Anterior cingulate cortex (tissue), 58 donors: ENCODE data around the gene HSD3B7.

Source experiments
- DNase-seq, 58 donors: peaks; one replicate each; lab custom pipeline; 2025; lab: John Stamatoyannopoulos, UW

HSD3B7 gene

DNA sequence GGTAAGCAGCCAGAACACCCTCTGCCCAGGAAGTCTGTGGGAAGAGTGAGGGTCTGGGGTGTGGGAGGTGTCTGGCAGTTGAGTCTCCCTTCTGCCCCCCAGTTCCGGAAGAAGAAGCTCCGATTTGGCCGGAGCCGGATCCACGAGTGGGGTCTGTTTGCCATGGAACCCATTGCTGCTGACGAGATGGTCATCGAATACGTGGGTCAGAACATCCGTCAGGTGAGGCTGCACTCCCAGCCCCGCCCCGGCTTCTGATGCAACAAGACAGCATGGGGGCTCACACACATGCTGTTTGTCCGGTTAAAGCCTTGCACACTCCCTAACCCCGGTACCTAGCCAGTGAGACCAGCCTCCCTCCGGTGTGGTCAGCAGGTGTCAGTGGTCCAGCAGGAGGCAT is 4.0 kb upstream of the HSD3B7 start:
- no peak for DNase-seq

DNA sequence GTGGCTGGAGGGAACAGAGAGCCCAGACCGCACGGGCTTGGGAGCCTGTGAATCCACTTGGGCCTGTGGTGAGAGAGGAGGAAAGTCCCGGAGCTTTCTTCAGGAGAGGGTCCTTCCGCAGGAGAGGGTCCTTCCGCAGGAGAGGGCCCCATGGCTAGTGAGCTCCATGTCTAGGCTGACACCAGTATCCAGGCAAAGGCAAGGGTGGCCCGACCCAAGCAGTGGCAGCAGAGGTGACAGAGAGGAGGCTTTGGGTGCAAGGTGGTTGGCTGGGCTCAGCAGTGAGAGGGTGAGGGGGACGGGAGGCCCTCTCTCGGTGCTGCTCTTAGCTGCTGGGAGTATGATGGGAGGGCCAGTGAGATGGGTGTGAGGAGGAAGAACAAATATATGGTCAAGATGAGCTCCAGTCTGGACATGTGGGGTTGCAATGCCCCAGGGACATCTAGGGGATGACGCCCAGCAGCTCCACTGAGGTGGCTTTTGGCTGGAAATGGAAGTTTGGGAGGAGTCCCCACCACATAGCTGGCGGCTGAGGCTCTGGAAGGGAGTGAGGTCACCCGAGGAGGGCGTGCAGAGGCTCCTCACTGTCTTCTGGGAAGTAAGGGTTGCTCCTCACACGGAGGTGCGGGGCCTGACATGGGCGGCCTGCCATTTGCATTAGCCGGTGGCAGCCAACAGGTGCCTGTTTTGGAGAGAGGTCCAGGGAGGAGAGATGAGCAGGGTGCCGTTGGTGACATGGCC is 2.3 kb upstream of the HSD3B7 start:
- DNase-seq = no peak

DNA sequence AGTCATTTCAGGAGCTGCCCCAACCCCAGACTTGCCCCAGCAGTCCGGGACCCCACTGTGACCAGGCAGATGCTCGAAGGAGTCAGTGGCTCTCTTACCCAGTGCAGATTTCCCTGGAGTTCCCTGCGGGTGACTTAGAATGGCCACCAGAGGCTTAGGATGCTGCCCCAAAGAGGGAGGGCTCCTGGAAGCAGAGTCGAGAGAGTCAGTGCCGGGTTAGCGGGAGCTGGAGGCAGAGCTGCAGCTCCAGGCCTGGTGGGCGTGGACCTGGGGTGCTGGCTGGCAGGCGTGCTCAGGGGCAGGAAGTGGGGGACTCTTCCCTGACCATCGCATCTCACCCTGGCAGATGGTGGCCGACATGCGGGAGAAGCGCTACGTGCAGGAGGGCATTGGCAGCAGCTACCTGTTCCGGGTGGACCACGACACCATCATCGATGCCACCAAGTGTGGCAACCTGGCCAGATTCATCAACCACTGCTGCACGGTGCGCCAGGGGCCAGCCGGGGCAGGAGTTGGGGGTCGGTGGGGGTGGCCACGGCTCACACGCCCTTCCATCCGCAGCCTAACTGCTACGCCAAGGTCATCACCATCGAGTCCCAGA is 1.6 kb upstream of the HSD3B7 start:
- DNase-seq = no peak

DNA sequence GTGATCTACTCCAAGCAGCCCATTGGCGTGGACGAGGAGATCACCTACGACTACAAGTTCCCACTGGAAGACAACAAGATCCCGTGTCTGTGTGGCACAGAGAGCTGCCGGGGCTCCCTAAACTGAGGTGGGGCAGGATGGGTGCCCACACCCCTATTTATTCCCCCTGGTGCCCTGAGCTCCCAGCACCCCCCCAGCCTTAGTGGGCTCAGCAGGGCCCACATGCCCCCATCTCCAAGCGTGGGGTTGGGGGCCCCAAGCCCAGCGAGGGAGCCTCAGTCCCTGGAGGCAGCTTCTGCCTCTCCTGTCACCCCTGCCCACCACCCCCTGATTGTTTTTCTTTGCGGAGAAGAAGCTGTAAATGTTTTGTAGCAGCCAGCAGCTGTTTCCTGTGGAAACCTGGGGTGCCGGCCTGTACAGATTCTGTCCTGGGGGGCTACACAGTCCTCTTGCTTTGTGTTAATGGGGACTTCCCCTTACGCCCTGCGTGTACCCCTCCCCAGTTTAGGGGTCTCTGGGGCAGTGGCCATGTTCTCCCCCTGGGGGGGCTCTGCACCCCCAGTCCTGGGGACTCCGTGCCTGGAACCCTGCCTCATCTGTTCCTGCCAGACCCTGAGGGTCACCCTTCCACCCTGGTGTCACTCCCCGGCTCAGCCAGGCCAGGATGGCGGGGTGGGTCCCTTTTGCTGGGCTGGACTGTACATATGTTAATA is 953 bp upstream of the HSD3B7 start:
- DNase-seq = no peak

DNA sequence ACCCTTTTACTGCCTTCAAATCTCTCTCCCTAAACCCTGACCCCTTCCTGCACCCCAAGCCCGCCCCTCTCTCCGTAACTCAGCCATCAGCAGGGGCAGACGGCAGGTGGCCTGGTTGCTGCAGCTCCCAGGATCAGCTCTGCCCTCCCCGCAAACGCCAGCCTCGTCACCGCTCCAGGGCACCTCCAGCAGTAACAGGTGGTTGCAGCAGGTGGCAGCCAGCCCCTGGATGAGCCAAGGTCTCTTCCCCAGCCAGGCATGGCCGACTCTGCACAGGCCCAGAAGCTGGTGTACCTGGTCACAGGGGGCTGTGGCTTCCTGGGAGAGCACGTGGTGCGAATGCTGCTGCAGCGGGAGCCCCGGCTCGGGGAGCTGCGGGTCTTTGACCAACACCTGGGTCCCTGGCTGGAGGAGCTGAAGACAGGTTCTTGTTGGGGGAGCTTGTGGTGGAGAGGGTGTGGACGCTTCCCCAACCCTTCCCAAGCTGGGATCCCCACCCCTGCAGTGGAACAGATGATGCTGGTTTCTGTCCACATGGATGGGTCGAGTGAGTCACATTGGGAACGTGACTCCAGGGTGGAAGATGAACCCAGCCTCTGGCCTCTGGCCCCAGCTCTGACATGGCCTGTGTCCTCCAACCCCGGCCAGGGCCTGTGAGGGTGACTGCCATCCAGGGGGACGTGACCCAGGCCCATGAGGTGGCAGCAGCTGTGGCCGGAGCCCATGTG is 558 bp downstream of the HSD3B7 start:
- no peak for DNase-seq

DNA sequence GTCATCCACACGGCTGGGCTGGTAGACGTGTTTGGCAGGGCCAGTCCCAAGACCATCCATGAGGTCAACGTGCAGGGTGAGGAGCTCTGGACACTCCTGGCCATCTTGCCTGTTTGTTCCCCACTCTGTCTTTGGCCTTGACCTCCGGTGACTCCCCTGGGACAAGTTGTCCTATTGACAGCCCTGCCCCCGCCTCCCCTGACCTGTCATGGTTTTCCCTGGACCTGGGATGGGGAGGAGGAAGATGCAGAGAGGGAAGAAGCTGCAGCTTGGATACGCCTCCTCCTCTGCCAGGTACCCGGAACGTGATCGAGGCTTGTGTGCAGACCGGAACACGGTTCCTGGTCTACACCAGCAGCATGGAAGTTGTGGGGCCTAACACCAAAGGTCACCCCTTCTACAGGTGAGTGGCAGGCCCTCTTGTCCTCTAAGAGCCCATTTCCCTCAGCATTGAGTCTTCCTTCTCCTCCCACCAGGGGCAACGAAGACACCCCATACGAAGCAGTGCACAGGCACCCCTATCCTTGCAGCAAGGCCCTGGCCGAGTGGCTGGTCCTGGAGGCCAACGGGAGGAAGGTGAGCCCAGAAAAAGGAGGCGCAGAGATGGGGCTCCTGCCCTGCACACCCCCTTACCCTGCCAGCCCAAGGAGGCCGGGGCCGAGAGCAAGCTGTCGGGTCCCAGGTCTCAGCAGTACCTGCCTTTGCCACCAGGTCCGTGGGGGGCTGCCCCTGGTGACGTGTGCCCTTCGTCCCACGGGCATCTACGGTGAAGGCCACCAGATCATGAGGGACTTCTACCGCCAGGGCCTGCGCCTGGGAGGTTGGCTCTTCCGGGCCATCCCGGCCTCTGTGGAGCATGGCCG is 1.4 kb downstream of the HSD3B7 start:
- DNase-seq = no peak

DNA sequence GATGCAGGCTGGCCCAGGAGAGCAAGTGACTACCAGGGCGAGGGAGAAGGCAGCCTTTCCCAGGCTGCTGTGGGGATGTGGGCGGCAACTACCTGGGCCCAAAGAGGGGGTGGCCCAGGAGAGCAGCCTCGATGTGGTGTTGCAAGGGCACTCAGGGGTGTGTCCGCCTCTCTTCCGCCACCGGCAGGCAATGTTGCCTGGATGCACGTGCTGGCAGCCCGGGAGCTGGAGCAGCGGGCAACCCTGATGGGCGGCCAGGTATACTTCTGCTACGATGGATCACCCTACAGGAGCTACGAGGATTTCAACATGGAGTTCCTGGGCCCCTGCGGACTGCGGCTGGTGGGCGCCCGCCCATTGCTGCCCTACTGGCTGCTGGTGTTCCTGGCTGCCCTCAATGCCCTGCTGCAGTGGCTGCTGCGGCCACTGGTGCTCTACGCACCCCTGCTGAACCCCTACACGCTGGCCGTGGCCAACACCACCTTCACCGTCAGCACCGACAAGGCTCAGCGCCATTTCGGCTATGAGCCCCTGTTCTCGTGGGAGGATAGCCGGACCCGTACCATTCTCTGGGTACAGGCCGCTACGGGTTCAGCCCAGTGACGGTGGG is 2.7 kb downstream of the HSD3B7 start:
- DNase-seq = no peak

DNA sequence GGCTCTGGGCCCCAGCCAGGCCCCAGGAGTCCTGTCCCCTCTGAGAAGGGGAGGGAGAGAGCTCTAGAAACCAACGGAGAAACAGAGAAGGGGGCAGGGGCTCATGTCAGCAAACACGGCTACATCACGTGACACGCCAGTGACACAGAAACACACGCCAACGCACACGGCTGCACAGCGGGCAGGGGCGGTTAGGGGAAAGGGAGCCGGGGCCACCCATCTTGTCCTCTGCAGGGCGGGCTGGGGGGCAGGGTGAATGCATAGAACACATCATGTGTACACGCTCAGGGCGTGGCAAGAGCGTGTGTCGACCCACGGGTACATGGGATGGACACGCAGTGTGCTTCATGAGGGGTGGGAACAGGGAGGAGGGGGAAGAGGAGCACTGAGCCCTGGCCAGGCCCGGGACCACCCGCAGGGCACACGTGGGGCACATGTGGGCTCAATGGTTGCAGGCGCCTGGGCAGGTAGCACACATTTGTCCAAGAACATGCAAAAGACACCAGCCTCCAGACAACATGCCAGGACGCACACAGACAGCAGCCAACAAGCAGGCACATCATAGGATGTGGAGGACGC is 4.6 kb downstream of the HSD3B7 start:
- DNase-seq = no peak

DNA sequence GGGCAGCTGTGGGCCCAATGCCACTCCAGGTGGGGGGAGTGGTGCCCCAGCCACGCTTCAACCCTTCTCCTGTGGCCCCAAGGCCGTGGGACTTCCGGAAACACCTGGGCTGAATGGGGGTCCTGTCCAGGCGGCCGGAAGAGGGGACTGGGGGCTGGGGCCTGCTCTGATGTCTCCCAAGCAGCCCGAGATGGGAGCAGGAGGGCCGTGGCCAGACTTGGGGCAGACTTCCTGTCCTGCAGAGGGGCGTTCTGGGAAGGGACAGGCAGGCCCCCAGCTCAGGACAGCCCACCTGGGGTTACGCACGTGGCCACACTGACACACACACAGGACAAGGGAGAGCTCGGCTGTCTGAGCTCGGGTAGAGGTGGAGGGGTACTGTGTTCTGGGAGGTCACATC is 5.1 kb downstream of the HSD3B7 start:
- no peak for DNase-seq

DNA sequence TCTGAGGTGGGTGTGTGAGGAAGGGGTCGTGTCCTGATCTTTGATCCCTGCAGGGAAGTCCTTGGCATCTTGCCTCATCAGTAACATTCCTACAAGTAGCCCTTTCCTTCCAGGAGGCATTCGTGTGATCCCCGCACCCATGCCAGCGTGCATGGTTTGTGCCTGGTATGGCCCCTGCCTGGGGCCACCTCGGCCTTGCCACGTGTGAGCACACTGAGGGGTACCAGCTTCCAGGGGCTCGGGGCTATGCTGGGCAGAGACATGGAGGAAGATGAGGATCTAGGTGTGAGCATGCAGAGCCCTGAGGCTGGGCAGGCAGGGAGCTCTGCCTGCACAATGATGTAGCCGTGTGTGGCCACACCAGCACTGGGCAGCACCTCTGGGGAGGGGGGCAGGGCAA is 6.0 kb downstream of the HSD3B7 start:
- no peak for DNase-seq

DNA sequence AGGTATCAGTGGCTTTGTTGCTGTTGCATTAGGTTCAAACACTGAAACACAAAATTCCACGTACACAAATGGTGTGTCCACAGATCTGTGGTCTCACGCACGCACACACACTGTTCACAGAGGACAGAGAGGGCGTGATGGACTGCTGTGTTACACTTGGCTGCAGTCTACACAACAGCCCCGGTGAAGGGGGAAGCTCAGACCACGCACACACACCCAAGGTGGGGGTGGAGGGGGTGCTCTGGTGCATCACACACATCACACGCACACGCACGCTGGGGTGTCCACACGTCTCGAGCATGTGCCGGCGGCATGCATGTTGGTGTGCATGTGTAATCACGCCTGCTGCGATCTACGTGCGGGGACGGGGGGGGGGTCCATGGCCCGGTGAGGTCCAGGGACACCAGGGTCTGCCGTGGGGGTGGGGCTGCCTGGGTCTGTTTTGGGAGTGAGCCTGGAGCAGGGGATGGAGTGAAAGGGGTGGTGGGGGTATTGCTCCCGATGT is 7.3 kb downstream of the HSD3B7 start:
- DNase-seq = no peak

DNA sequence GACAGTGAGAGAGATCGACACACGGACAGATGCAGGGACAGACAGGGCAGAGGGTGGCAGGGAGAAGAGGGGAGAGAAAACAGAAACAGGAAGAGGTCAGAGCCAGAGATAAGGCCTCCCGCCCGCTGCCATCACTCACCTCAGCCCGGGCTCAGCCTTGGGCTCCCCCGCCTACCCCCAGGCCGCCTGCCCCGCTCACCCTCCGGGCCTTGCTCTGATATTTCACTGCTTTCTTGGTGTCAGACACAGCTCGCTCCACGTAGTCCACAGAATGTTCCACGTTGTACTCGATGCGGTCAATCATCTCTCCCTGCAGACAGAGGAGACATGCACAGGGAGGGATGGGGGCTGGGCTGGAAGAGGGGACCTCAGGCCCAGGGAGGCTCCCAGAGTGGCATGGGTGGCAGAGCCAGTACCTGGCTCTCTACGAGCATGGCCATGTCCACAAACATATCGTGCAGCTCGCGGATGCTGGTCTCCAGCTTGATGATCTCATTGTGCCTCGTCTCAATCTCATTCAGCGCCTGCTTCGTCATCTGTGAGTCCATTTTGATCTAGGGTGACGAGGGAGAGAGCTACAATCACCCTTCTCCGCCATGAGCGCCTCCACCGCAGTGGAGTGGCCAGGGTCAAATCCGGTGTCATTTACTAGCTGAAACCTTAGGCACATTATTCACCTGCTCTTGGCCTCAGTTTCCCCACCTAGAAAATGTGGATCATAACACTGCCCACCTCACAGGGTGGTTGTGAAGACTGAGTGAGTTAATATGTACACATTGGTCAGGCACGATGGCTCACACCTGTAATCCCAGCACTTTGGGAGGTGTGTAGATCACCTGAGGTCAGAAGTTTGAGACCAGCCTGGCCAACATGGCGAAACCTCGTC is 8.2 kb downstream of the HSD3B7 start:
- DNase-seq = no peak

DNA sequence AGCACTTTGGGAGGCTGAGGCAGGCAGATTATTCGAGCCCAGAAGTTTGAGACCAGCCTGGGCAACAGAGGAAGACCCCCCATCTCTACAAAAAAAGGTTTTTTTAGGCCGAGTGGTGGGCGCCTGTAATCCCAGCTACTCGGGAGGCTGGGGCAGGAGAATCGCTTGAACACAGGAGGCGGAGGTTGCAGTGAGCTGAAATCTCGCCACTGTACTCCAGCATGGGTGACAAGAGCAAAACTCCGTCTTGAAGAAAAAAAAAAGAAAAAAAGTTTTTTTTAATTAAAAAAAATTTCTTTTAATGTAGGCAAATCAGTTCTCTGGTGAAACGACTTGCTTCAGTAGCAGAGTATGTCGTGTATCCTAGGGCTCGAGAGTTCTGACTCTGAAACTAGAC is 10.9 kb downstream of the HSD3B7 start:
- no peak for DNase-seq

DNA sequence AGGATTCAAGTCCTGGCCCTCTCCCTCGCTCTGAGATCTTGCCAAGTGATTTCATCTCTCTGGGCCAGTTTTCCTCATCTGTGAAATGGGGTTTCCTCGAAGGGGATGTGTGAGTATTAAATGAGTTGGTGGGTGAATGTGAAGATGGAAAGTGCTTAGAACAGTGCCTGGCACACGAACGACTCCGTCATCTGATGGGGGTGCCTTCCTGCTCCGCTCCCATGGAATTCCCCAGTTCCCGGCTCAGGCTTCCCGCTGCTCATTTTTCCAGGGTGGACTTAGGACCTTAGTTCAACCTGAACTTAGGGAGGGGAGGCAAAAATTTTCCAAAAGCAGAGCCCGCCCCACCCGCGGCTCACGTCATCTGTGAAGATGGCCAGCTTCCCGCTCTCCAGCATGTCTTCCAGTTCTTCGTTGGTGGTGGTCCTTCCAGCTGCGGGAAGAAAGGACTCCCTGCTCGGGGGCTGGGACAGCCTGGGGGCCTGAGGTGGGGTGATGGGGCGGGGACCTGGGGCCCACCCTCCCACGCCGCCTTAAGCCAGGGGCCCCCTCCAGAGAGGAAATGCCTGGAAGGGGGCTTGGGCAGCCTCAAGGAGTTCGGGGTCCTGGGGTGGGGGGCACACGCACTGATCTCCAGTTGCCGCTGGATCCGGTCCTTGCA is 11.4 kb downstream of the HSD3B7 start:
- DNase-seq = no peak

DNA sequence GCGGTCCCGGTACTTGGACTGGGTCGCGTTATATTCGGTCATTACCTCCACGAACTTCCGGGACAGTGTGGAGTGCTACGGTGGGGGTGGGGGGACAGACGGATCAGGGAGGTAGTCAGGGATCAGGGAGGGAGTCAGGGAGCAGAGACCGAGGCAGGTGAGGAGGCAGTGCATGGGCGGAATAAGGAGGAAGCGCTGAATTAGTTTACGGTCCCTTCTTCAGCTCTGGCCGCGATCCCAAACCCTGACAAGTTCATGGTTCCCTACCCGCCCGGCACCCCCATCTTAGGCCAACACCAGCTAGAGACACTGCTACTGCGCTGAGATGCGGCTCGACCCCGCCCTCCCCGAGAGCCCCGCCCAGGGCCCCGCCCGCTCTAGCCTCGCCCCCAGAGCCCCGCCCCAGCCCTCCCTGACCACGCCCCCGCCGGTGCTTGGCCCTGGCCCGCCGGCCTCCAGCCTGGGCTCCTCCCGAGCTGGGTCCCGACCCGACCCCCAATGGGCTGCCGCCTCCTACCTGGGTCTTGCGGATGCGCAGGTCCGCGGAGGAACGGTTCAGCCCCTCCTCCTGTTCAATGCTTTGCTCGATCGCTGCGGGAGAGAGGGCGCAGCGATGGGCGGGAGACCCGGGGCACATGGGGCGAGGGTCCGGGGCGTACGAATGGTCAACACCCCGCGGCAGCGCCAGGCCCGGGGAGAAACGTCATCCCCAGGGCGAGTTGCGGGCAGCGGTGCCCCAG is 12.1 kb downstream of the HSD3B7 start:
- peak in 23 of 58 donors; percentile 8 to 61 (median 27) for DNase-seq

DNA sequence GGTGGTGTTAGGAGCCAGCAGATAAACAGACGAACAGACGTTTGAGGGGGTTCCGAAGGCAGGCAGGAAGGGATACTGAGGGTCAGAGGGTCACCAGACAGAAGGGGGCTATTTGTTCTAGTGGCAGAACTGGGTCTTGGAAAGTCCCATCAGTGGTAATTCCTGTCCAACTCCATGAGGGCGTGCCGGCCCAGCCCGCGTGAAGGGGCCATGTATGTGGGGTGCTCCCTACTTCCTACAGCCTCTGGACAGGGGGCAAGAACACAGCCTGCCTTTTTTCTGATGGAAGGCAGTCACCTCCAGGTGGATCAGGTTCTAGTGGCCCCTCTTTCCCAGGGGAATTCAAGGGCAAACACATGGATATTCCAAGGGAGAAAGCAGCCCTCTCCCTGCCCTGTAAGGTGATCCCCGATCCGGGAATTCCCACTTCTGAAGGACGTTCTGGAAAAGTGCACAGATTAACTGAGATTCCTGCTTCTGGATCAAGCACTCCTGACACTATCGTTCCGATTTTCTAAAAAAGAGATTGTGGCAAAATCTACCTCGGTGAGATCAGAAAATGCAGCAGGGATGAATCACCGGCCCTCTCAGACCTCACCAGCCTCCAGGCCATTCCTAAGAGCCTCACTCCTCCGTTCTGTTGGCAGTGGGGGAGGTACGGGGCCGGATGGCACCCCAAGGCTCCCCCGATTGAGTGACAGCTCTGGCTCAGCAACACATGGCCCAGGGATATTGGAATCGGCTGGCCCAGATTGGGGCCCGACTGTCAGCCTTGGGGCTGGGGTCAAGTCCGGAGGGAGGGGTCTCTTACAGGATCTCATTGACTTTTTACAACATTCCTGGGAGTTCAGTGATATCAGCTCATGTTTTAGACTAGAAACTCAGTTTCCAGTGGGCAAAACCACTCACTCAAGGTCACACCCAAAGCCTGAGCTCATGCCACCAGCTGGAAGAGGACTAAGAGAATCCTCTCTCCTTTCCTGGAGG is 13.0 kb downstream of the HSD3B7 start:
- DNase-seq = no peak
